NCI-H2029 treated with DMSO at 0.1 percent for 48 hours (cell line): ENCODE data around the gene NBEAL2.

Source experiments
- DNase-seq: peaks from one replicate; lab custom pipeline; 2025; lab: John Stamatoyannopoulos, UW

NBEAL2 gene

DNA sequence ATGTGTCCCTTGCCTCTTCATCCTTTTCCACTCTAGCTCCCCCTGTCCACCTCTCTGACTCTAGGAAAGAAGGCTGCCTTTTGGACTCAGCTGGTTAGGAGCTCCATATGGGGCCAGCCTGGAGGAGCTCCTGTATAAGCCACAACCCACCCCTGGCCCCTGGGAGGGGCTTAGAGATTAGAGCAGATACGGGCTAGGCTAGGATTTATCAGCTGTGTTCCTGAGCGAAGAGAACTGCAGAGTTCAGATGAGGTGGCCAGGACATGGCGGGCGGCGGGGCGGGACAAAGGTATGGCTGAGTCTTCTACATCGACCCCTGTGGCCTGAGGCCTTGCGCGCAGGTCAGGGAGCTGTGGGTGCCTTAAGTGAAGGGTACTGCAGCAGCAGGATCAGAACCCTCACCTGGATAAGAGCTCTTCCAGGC, 7.9 kb downstream of the NBEAL2 start:
- DNase-seq = no peak

DNA sequence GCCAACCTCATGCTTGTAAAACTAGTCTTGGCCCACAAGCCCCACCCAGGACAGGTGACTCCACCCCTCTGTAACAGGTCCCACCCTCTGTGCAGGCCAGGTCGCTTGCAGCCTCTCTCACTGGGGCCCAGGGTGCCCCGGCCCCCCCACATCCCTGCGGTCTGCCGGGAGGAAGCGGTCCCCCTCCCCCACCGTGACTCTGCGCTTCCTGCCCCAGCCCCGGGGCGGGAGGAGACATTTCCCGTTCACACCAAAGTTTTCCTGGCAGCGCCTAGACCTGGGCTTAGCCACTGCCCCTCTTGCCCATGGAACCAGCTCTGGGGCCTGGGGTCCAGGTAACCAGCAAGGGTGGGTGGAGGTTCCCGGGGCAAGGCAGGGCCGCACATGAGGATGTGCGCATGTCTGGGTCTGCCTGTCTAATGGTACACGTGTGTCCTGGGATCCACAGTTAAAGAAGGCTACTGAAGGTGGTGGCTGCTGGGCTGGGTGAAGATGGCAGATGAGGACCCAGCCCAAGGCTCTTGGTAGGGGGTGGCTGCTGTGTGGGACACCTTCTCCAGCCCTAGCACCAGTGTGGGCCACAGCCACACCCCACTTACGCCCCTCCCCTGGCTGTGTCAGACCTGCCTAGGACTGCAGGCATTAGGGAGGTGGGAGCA, 8.4 kb downstream of the NBEAL2 start:
- no peak for DNase-seq

DNA sequence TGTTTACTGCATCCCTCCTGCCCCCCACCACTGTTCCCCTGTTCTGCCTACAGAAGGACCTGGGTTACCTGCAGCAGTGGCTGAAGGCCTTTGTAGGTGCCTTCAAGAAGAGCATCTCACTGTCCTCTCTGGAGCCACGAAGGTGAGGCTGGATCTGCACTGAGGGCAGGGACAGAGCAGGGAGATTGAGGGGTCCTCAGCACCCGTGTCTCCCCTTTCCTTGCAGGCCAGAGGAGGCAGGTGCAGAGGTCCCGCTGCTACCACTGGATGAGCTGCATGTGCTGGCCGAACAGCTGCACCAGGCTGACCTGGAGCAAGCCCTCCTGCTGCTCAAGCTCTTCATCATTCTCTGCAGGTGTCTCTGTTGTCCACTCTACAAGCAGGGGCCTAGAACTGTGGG, 9.2 kb downstream of the NBEAL2 start:
- DNase-seq = no peak

DNA sequence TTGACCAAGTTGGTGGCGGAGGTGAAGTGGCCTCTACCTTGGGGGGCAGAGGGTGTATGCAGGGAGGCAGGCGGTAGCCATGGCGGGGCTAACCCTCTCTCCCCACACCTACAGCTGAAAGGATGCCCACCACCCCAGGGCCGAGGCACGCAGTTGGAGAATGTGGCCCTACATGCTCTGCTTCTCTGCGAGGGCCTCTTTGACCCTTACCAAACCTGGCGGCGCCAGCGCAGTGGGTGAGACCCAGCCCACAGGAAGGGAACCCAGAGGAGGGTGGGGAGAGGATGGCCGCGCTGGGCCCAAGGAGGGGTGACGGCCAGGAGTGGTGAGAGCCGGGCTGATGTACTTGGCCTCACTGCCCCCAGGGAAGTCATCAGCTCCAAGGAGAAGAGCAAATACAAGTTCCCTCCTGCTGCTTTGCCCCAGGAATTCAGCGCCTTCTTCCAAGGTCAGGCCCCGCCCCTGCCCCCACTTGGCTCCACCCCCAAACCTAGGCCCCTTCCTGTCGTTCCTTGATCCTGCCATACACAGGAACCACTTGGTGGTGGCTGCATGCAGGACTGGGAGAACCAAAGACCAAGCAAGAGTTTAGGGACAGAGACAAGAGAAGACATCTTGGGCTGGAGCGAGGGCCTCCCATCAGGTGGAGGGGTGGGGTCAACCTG, 9.8 kb downstream of the NBEAL2 start:
- no peak for DNase-seq

DNA sequence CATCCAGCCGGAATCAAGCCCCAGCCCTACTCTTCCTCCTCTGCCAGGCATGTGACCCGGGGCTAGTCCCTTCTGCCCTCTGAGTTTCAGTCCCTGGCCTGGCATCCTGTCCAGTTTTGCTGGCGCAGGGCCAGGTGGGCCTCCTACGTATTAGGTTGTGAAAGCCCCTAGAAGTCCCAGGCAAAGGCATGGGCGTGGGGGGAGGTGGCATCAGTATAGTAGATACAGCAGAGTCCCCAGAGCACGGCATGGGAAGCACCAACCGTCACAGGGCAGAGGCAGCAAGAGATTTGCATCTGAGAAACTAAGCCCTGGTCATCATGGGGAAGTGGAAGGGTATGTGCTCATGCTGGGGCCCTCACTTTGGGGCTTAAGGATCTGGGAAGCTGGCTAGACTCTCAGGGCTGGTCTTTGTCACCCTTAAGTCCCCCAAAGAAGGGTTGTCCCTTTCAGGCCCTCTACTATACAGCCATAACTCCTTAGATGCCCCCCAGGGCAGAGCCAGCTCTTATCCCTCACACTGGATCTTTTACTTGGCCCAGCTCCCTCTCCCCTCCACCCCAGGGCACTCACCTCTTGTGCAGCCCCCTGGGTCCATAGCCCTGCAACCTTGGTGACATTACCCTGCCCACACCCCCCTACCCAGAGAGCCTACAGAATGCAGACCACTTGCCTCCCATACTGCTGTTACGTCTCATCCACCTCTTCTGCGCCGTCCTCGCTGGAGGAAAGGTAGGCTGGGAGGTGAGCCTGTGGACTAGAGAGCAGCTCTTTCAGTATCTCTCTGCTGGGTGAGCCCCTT, 11.3 kb downstream of the NBEAL2 start:
- no peak for DNase-seq

DNA sequence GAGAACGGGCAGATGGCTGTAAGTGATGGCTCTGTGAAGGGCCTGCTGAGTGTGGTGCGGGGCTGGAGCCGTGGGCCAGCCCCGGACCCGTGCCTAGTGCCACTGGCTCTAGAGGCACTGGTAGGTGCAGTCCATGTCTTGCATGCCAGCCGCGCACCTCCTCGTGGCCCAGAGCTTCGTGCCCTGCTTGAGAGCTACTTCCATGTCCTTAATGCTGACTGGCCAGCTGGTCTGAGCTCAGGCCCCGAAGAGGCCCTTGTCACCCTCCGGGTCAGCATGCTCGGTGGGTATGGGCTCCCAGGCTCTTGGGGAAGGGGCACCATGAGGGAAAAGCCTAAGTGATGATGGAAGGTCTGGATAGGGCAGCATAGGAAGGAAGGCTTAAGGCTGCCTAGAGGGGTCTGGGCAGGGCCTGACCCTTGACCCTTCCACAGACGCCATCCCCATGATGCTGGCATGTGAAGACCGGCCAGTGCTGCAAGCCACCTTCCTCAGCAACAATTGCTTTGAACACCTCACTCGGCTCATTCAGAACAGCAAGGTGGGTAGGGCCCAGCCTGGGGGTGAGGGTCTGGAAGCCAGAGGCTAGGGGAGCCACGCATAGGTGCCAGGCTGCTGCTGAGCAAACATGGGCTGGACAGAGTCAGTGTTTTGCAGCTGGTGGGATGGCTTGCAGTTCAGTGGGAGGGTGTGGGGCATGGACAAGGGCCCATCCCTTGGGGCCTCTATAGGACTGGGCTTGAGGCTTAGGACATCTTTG, 12.1 kb downstream of the NBEAL2 start:
- DNase-seq = no peak

DNA sequence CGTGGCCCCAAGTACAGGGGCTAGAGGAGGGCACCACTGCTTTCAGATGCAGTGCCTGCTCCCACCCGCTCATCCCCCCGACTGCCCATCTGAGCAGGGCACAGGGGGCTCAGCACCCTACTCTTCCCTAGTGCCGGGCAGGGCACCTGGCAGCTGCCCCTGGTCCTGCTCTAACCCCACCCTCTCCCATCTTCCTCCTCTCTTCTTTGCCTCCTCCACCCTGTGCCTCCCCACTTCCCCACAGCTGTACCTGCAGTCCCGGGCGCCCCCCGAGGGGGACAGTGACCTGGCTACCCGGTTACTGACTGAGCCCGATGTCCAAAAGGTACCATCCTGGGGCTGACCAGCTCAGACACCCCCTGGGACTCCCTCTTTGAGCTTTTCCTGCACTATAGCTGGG, 12.8 kb downstream of the NBEAL2 start:
- DNase-seq = no peak

DNA sequence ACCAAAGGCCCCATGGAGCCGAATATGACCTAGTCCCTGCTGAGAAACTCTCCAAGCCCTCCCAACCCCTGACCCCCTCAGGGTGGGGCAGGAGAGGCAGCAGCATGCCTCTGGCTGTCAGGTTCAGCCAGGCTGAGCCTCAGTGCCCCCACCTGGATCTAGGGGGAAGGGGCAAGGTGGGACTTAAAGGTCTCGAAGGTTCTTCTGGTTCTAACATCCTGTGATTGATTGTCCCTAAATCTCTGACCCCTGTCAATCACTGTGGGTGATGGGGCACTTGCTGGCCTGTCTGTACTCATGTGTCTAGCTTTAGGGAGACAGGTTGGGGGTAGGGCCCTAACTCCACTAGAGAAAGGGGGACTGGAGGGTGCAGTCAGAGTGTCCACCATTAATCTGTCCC, 13.8 kb downstream of the NBEAL2 start:
- no peak for DNase-seq

DNA sequence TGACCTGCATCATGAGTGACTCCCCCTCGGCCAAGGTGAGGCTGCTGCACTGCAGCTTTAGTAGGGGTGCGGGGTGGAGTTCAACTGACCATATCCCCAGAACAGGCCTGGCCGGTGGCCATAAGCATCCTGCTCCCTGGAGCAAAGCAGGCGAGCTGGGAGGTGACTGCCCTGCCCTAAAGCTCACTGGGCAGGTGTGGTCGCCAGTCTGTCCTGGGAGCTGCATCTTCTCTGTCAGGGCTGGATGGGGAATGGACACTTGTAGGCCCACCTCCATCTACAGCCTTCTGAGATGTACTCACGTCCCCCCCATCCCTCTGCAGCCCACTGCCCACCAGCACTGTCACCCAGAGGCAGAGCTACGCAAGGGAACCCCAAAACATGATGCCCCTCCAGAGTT, 14.5 kb downstream of the NBEAL2 start:
- no peak for DNase-seq

DNA sequence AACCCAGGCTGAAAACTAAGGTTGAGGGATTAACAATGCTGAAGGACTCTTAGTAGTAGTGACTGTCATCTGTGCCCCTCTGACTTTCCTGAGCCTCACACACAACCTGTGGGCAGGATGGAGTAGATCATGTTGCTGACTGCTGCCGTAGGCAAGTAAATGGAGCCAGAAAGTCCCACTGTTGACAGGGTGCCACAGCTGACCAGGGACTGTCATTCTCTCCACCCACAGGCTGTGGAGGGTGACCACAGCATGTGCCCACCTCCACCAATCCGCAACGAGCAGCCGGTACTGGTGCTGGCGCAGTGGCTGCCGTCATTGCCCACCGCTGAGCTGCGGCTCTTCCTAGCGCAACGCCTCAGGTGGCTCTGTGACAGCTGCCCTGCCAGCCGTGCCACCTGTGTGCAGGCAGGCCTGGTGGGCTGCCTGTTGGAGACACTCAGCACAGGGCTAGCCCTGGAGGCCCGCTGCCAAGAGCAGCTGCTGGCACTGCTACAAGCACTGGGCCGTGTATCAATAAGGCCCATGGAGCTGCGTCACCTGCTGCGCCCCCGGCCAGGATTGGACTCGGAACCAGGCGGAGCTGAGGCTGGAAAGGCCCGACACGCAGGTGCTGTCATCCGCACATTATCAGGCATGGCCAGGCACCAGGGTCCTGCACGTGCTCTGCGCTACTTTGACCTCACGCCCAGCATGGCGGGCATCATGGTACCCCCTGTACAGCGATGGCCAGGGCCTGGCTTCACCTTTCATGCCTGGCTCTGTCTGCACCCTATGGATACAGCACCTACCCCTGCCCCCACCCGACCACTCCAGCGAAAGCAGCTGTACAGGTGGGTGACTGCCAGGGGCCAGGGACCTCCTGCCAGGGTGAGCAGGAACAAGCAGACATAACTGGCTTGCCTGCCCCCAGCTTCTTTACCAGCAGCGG, 15.6 kb downstream of the NBEAL2 start:
- no peak for DNase-seq

DNA sequence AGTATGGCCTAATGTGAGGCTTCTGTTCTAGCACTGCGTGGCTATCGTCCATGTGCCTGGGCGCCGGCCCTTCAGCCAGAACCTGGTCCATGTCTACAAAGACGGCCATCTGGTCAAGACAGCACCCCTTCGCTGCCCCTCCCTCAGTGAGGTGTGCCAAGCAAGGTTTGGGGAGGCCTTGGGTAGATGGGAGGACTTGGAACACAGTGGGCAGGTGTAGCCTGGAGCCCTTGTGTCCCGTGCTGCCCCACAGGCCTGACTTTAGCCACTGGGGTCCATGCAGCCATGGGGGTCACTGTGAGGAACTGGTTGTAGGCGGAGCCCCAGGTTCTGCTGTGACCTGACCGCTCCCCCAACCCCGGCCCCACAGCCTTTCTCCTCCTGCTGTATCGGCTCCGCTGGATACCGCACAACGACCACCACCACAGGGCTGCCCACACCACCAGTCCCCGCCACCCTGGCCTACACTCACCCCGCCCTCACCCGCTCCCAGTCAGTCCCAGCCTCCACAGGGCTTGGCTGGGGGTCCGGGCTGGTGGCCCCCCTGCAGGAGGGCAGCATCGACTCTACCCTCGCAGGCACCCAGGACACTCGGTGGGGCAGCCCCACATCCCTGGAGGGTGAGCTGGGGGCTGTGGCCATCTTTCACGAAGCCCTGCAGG, 16.6 kb downstream of the NBEAL2 start:
- DNase-seq = no peak

DNA sequence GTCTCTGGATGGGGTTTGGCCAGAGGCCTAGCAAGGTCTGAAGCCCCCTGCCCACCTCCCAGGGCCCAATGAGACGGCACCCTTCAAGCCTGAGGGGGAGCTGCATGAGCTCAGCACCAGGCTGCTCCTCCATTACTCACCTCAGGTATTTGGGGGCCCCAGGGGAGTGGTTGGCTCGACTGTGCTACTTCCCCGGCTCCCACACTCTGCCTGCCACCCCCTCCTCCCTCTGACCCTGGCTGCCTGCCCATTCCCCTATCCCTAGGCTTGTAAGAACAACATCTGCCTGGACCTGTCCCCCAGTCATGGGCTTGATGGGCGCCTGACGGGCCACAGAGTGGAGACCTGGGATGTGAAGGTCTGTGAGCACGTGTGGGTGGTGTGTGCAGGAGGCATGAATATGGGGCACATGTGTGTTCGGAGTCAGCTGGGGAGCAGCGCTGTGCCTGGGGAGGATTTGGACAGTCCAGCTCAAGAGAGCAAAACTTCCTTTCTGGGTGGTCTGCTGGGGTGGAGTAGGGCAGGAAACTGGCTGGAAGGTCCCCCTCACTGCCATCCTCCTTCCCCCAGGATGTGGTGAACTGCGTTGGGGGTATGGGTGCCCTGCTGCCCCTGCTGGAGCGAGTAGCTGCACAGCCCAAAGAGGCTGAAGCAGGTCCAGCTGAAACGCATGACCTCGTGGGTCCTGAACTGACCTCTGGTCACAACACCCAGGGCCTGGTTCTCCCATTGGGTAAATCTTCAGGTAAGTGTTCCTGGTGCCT, 17.4 kb downstream of the NBEAL2 start:
- no peak for DNase-seq

DNA sequence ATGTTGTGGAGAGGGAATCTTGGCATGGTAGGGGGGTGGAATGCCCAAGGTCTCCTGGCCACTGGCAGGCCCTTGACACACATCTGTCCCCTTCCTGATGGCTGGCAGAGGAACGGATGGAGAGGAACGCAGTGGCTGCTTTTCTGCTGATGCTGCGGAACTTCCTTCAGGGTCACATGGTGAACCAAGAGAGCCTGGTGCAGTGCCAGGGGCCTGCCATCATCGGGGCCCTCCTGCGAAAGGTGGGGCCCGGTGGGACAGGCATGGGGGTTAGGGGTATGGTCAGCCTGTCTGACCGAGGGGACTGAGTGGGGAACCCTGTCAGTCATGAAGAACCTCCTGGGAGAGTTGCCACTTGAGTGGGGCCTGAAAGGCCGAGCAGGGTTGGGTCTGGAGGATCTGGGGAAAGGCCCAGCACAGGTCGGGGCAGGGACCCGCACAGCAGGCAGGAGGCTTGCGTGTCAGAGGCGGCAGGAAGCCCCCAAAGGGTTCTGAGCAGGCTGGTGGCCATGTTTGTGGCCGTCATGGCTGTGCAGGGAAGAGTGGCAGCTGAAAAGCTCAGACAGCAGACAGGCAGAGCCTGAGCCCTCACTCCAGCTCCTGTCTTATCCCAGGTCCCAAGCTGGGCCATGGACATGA, 18.1 kb downstream of the NBEAL2 start:
- DNase-seq = no peak

DNA sequence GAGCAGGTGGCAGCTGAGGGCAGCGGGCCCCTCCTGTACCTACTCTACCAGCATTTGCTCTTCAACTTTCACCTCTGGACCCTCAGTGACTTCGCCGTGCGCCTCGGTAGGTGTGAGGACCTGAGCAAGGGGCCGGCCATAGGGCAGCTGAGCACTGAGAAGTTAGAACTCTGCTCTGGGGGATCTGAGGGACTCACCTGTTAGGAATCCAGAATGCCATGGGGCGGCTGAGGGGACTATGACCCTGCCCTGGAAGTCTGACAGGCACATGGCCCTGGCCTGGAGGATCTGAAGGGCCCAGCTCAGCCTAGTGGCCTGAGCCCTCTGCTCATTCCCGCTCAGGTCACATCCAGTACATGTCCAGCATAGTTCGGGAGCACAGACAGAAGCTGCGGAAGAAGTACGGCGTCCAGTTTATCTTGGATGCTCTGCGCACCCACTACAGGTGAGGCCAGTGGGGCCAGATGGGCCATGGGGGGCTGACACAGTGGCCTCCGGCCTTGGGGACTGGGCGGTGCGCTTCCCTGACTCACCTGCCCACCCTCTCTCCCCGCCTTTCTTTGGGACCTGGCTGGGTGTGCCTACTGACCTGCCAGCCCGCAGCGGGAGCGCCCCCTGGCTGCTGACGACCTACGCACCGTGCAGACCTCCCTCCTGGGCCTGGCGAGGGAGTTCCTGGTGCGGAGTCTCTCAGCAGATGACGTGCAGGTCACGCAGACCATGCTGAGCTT, 18.8 kb downstream of the NBEAL2 start:
- no peak for DNase-seq

DNA sequence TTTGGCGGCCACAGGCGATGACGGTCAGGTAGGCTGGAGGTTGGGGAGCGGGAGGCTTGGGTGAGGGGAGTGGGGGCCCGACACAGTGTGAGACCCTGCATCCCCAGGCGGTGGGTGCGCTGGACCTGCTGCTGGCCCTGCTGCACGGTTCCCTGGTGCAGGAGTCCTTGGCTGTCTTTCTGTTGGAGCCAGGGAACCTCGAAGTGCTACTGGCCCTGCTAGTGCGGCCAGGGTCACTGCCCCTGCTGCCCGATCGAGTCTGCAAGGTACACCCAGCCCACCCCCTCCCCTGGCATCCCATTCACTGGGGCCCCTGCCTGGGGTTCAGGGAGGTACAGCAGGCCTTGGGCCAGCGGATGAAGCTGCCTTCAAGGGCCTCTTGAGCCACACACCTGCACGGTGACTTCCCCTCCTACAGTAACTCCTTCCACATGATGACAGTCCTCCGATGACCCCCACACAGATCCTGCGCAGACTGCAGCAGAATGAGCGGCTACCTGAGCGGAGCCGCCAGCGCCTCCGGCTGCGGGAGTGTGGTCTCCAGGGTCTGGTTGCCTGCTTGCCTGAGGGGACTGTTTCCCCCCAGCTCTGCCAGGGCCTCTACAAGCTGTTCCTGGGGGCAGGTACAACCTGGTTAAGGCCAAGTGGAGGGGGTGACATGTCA, 19.5 kb downstream of the NBEAL2 start:
- DNase-seq = no peak

DNA sequence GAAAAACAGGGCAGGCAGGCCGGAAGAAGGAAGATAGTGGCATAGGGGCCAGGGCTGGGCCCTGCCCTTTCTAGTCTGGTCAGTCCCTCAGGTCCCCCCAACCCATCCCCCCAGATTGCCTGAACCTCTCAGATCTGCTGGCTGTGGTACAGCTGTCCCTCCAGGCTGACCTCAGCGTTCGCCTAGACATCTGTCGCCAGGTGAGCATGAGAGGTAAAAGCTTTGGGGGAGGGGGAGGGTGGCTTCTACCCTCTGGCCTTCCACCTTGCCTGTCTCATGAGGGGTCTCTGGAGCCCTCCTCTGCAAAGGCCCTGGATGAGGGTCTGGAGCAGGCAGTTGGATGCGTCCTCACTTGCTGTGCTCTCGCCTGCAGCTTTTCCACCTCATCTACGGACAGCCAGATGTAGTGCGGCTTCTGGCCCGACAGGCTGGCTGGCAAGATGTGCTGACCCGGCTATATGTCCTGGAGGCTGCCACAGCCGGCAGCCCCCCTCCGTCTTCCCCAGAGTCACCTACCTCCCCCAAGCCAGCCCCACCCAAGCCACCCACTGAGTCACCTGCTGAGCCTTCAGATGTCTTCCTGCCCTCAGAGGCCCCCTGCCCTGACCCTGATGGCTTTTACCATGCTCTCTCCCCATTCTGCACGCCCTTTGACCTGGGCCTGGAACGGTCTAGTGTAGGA, 20.2 kb downstream of the NBEAL2 start:
- no peak for DNase-seq

DNA sequence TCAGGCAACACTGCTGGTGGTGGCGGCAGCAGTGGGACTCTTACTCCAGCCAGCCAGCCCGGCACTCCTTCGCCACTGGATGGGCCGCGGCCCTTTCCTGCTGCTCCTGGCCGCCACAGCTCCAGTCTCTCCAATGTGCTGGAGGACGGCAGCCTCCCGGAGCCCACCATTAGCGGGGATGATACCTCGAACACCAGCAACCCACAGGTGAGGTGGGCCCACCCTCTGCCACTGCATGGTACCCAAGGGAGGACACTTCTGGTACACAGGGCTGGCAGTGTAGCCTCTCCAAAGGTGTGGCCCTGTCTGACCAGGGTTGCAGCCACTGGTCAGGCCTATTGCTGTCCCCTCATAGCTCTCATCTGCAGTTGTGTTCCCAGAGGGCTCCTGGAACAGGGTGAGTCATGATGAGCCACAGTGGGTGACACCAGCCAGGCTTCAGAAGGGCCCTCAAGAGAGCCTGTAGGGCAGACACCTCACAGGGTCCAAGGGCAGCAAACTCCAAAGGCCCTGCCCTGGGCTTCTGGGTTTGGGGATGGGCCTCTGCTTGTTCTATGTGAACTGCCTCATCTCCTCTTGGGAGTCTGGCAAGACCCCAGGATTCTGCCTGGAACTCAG, 20.8 kb downstream of the NBEAL2 start:
- no peak for DNase-seq
